NCI-H69 (cell line): ENCODE results near the gene CAV2.

Experiments
- DNase-seq: peaks from one replicate; lab custom pipeline; 2025; lab: John Stamatoyannopoulos, UW

Gene CAV2

GRCh38 chr7:116495736-116496135 lies 3.8 kb upstream of the CAV2 start:
- DNase-seq, result no peak

- no peak for DNase-seq
Observed at GRCh38 chr7:116496653-116497052, 2.9 kb upstream of the CAV2 start.

- DNase-seq, result no peak
Observed at GRCh38 chr7:116497708-116498107, 1.8 kb upstream of the CAV2 start.

GRCh38 chr7:116500078-116500853 lies 728 bp downstream of the CAV2 start:
- peak; percentile 38 for DNase-seq

GRCh38 chr7:116501425-116502167 lies 2.1 kb downstream of the CAV2 start:
- DNase-seq, result no peak

GRCh38 chr7:116502201-116503096 lies 2.9 kb downstream of the CAV2 start:
- DNase-seq, result no peak

GRCh38 chr7:116503835-116504234 lies 4.3 kb downstream of the CAV2 start:
- no peak for DNase-seq

- DNase-seq, result no peak
Observed at GRCh38 chr7:116505278-116505677, 5.7 kb downstream of the CAV2 start.

- no peak for DNase-seq
Observed at GRCh38 chr7:116505823-116506222, 6.3 kb downstream of the CAV2 start.

- DNase-seq, result no peak
Observed at GRCh38 chr7:116509982-116510579, 10.5 kb downstream of the CAV2 start.

- no peak for DNase-seq
Observed at GRCh38 chr7:116510795-116511194, 11.3 kb downstream of the CAV2 start.

GRCh38 chr7:116511552-116512519 lies 12.3 kb downstream of the CAV2 start:
- DNase-seq, result peak; percentile 52

- no peak for DNase-seq
Observed at GRCh38 chr7:116512520-116513188, 13.1 kb downstream of the CAV2 start.

GRCh38 chr7:116515584-116515983 lies 16.0 kb downstream of the CAV2 start:
- DNase-seq, result no peak

- no peak for DNase-seq
Observed at GRCh38 chr7:116516324-116516723, 16.8 kb downstream of the CAV2 start.

GRCh38 chr7:116517626-116518025 lies 18.1 kb downstream of the CAV2 start:
- no peak for DNase-seq

- no peak for DNase-seq
Observed at GRCh38 chr7:116518961-116519360, 19.4 kb downstream of the CAV2 start.

GRCh38 chr7:116521046-116521664 lies 21.6 kb downstream of the CAV2 start:
- DNase-seq, result no peak

- DNase-seq, result no peak
Observed at GRCh38 chr7:116522247-116522646, 22.7 kb downstream of the CAV2 start.

GRCh38 chr7:116524221-116524608 lies 24.7 kb downstream of the CAV2 start:
- DNase-seq, result no peak
